Measurements from ENCODE around the gene POU5F1.

The POU5F1 gene

DNA sequence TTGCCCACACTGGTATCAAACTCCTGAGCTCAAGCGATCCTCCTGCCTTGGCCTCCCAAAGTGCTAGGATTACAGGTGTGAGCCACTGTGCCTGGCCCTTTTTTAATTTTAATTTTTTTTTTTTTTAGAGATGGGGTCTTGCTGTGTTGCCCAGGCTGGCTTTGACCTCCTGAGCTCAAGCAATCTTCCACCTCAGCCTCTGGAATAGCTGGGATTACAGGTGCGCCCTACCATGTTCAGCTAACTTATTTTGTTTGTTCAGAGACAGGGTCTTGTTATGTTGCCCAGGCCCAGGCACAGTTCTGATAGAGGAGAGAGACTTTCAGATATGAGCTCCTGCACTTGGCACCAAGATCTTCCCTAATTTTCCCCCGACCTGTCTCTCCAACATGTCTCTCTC lies 39.7 kb downstream of the POU5F1 start:
- no peak for DNase-seq
- ChIA-PET CTCF (interaction anchor here (0.9 to 4.6 kb wide), 10 partner anchors 9 to 236 kb away, joined by 3 to 28 read pairs (median 5); partner anchors contain the start of gene PSORS1C1), POLR2A (no interaction called here)
- peaks cover 0 to under 1% (median 0%) of the 10 kb centered on the region in 5 experiments for H3K27me3 ChIP-seq (replicated peaks in 2 of 5; ENCODE audit: control insufficient read depth in 4 of 5, insufficient read depth in 5 of 5, low read length in 4 of 5)
- H3K27ac ChIP-seq (ENCODE audit: insufficient read depth in 1 of 2, low read depth in 1 of 2, low read length in 2 of 2, poor library complexity in 1 of 2, severe bottlenecking in 2 of 2) = no peak overlapping the region
- H3K36me3 ChIP-seq (ENCODE audit: control insufficient read depth in 4 of 4, insufficient read depth in 4 of 4, low read length in 3 of 4) = no peaks in the 10 kb centered on the region
- no peaks in the 10 kb centered on the region for H3K9me3 ChIP-seq (ENCODE audit: control extremely low read depth in 1 of 5, control insufficient read depth in 4 of 5, insufficient read depth in 2 of 5, low read depth in 1 of 5, low read length in 4 of 5)
- 100% methylated on average over 3 of the region's 3 CpGs for WGBS (ENCODE audit: insufficient coverage)
- peaks cover 0 to 5% (median 2%) of the 10 kb centered on the region in 4 experiments for H3K4me1 ChIP-seq (ENCODE audit: control extremely low read depth in 1 of 4, control insufficient read depth in 4 of 4, insufficient read depth in 4 of 4, low read length in 3 of 4)
- H3K4me3 ChIP-seq (ENCODE audit: control insufficient read depth in 1 of 7, extremely low read depth in 1 of 7, insufficient read depth in 4 of 7, low read depth in 2 of 7, low read length in 6 of 7) = no peak overlapping the region

DNA sequence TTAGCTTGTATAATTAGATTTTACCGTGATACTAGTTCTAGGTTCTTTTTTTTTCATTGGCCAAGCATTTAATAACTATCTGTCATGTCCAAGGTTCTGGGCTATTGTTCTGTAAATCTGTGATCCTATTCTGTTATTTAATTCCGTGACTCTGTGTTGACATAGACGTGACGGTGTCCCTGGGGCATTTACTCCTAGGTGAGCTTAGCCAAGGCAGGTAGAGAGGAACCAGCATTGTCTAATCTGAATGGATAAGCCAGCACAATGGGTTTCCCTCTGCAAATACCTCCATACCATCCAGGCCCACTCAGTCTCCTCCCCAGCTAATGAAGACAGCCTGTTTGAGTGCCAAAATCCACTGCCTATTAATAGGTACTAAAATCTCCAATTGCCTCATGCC lies 41.4 kb downstream of the POU5F1 start:
- 67% methylated on average over 3 of the region's 4 CpGs for WGBS (ENCODE audit: insufficient coverage)
- Histone ChIP-seq H3K9me3 (ENCODE audit: control extremely low read depth in 1 of 5, control insufficient read depth in 4 of 5, insufficient read depth in 2 of 5, low read depth in 1 of 5, low read length in 4 of 5) (no peaks in the 10 kb centered on the region), H3K36me3 (ENCODE audit: control insufficient read depth in 4 of 4, insufficient read depth in 4 of 4, low read length in 3 of 4) (no peaks in the 10 kb centered on the region), H3K27ac (ENCODE audit: insufficient read depth in 1 of 2, low read depth in 1 of 2, low read length in 2 of 2, poor library complexity in 1 of 2, severe bottlenecking in 2 of 2) (no peak overlapping the region), H3K4me1 (ENCODE audit: control extremely low read depth in 1 of 4, control insufficient read depth in 4 of 4, insufficient read depth in 4 of 4, low read length in 3 of 4) (peaks cover 0 to 16% (median 11%) of the 10 kb centered on the region in 4 experiments), H3K27me3 (replicated peaks in 2 of 5; ENCODE audit: control insufficient read depth in 4 of 5, insufficient read depth in 5 of 5, low read length in 4 of 5) (no peaks in the 10 kb centered on the region), H3K4me3 (ENCODE audit: control insufficient read depth in 1 of 7, extremely low read depth in 1 of 7, insufficient read depth in 4 of 7, low read depth in 2 of 7, low read length in 6 of 7) (no peak overlapping the region)
- CTCF ChIA-PET = interaction anchor here (0.6 to 2.2 kb wide), 15 partner anchors 8 to 248 kb away, joined by 3 to 8 read pairs (median 4); partner anchors contain the start of genes CCHCR1 and TCF19
- POLR2A ChIA-PET = no interaction called here
- no peak for DNase-seq

DNA sequence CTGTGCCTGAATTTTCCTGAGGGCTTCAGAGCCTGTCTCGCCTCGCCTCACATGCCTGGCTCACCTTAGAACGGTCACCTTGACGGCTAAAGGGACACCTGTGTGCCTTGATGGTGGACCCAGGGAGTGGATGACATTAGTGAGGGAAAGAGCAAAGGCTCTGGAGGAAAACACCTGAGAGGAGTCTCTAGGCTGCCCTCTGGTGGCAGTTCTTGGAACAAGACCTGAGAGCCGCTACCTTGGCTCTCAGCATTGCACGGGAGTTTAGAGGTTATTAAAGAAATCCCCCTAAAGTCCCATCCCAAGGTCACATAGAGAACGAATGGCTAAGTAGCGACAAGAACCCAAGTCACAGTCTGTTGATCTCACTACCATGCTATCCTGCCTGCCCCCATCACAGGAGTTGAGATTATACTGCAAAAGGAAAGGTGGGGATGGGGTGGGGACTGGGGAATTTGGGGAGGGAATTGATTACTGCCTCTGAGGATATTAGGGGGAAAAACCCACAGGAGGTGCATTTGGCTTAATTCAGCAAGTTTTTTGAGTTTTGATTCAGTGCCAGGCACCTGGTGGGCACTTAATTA lies 42.3 kb downstream of the POU5F1 start:
- ChIA-PET CTCF (interaction anchor here (0.7 to 4.7 kb wide), 8 partner anchors 9 to 215 kb away, joined by 3 to 36 read pairs (median 6); partner anchors contain the start of genes PSORS1C1 and PSORS1C2), POLR2A (no interaction called here)
- Histone ChIP-seq H3K27me3 (replicated peaks in 2 of 5; ENCODE audit: control insufficient read depth in 4 of 5, insufficient read depth in 5 of 5, low read length in 4 of 5) (no peaks in the 10 kb centered on the region), H3K4me1 (ENCODE audit: control extremely low read depth in 1 of 4, control insufficient read depth in 4 of 4, insufficient read depth in 4 of 4, low read length in 3 of 4) (peaks cover 0 to 16% (median 11%) of the 10 kb centered on the region in 4 experiments), H3K4me3 (ENCODE audit: control insufficient read depth in 1 of 7, extremely low read depth in 1 of 7, insufficient read depth in 4 of 7, low read depth in 2 of 7, low read length in 6 of 7) (no peak overlapping the region), H3K36me3 (ENCODE audit: control insufficient read depth in 4 of 4, insufficient read depth in 4 of 4, low read length in 3 of 4) (no peaks in the 10 kb centered on the region), H3K9me3 (ENCODE audit: control extremely low read depth in 1 of 5, control insufficient read depth in 4 of 5, insufficient read depth in 2 of 5, low read depth in 1 of 5, low read length in 4 of 5) (no peaks in the 10 kb centered on the region), H3K27ac (ENCODE audit: insufficient read depth in 1 of 2, low read depth in 1 of 2, low read length in 2 of 2, poor library complexity in 1 of 2, severe bottlenecking in 2 of 2) (no peak overlapping the region)
- peak; percentile 36 to 68 (median 53) for DNase-seq
- 32% methylated on average over 6 of the region's 8 CpGs for WGBS (ENCODE audit: insufficient coverage)

DNA sequence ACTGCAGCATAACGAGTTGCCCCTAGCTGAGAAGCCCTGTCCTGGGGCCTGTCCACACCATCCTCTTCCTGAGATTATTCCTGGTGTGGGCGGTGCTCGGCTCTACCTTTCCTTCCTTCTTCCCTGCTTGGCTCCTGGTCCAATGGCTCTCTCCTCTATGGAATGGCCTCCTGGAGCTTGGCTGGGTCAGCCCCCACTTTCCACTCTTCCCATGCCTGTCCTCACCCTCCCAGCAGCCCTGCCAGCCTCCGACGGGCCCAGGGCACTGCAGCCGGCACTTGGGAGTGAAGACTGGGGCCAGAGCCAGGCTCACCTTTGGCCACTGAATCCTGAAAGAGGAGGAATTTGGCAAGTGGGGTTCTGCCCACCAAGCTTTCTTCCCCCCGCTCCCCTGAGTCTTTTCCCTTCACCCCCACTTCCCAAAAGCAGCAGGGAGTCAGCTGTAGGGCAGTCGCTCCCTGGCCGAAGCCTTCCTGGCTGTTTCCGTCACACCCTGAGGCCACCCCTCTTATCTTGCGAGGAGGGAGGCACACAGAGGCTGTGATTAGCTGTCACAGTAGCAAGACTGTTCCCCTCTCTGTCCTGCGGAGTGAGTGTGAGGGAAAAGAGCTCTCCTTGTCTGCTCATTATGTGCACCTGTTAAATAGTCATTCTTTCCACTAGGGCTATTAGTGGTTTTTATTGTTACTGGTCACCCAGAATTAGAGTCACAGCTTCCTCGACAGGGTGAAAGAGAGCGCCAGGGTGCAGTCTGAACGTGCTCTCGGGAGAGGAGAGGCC lies 43.9 kb downstream of the POU5F1 start:
- no peaks in the 10 kb centered on the region for H3K27me3 ChIP-seq (replicated peaks in 2 of 5; ENCODE audit: control insufficient read depth in 4 of 5, insufficient read depth in 5 of 5, low read length in 4 of 5)
- H3K4me3 ChIP-seq (ENCODE audit: control insufficient read depth in 1 of 7, extremely low read depth in 1 of 7, insufficient read depth in 4 of 7, low read depth in 2 of 7, low read length in 6 of 7) = no peak overlapping the region
- ChIA-PET POLR2A (no interaction called here), CTCF (interaction anchor here (0.7 to 4.7 kb wide), 14 partner anchors 8 to 304 kb away, joined by 3 to 36 read pairs (median 4); partner anchors contain the start of genes C6orf15, PSORS1C1 and PSORS1C2)
- H3K9me3 ChIP-seq (ENCODE audit: control extremely low read depth in 1 of 5, control insufficient read depth in 4 of 5, insufficient read depth in 2 of 5, low read depth in 1 of 5, low read length in 4 of 5) = no peaks in the 10 kb centered on the region
- no peak overlapping the region for H3K27ac ChIP-seq (ENCODE audit: insufficient read depth in 1 of 2, low read depth in 1 of 2, low read length in 2 of 2, poor library complexity in 1 of 2, severe bottlenecking in 2 of 2)
- no peak for DNase-seq
- H3K4me1 ChIP-seq (ENCODE audit: control extremely low read depth in 1 of 4, control insufficient read depth in 4 of 4, insufficient read depth in 4 of 4, low read length in 3 of 4) = peaks cover 0 to 16% (median 11%) of the 10 kb centered on the region in 4 experiments
- 92% methylated on average over 14 of the region's 16 CpGs for WGBS (ENCODE audit: insufficient coverage)
- no peaks in the 10 kb centered on the region for H3K36me3 ChIP-seq (ENCODE audit: control insufficient read depth in 4 of 4, insufficient read depth in 4 of 4, low read length in 3 of 4)

DNA sequence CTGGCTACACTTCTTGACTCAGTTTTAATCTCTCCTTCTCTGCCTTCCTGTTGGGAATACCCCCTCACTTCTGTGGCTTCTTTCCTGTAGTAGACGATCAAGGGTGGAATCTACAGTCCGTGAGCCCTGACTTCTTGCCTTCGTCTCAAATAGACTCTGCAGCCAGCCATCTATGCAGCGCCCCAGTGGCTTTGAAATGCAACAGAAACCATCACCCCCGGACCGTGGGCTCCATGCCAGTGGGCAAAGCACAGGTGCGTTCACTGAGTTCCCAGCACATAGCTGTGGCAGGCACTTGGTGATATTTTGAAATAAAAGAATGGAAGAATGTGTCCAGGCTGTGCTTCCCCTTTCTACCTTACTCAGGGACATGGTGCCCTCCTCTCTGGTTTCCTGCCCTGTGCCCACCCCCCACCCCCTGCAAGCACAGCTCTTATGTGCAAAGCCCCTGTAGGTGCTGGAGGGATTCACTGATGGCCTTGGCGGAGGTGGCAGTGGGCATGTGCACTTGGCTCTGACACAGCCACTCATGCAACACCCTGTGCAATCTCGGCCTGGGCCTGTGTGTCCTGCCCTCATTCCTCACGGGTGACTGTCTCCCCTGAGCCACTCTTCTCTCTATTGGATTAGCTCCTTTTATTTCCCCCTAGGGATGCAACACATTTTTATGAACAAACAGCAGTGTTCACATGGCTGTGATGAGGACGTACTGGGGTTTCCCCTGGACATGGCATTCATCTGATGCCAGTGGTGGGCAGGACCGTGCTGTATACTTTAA lies 44.7 kb downstream of the POU5F1 start:
- Histone ChIP-seq H3K27me3 (replicated peaks in 2 of 5; ENCODE audit: control insufficient read depth in 4 of 5, insufficient read depth in 5 of 5, low read length in 4 of 5) (no peaks in the 10 kb centered on the region), H3K4me1 (ENCODE audit: control extremely low read depth in 1 of 4, control insufficient read depth in 4 of 4, insufficient read depth in 4 of 4, low read length in 3 of 4) (peaks cover 0 to 16% (median 11%) of the 10 kb centered on the region in 4 experiments), H3K4me3 (ENCODE audit: control insufficient read depth in 1 of 7, extremely low read depth in 1 of 7, insufficient read depth in 4 of 7, low read depth in 2 of 7, low read length in 6 of 7) (no peak overlapping the region), H3K36me3 (ENCODE audit: control insufficient read depth in 4 of 4, insufficient read depth in 4 of 4, low read length in 3 of 4) (no peaks in the 10 kb centered on the region), H3K9me3 (ENCODE audit: control extremely low read depth in 1 of 5, control insufficient read depth in 4 of 5, insufficient read depth in 2 of 5, low read depth in 1 of 5, low read length in 4 of 5) (no peaks in the 10 kb centered on the region), H3K27ac (ENCODE audit: insufficient read depth in 1 of 2, low read depth in 1 of 2, low read length in 2 of 2, poor library complexity in 1 of 2, severe bottlenecking in 2 of 2) (no peak overlapping the region)
- 75% methylated on average over 11 of the region's 12 CpGs for WGBS (ENCODE audit: insufficient coverage)
- POLR2A ChIA-PET = no interaction called here
- CTCF ChIA-PET = interaction anchor here (0.7 to 4.7 kb wide), 11 partner anchors 10 to 210 kb away, joined by 3 to 36 read pairs (median 5); partner anchors contain the start of genes C6orf15, PSORS1C1 and PSORS1C2
- peak in 2 of 3 donors; percentile 46 to 64 for DNase-seq

DNA sequence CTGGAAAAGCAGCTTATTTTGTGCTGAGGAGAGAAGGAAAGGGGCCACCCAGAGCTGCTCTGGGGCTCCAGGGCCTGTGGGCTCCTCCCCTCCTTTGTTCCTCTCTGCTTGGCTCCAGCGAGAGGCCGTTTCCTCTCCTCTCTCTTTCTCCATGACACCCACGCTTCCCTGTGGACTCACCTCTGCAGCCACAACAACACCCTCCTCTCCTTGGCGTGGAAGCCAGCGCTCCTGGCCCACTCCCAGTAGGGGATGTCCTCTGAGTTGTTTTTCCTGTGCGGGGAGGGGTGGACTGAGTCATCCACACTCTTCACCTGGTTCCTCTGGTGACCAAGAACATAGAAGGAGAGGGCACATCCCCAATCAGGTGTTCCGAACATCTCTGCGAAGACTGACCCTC lies 45.3 kb downstream of the POU5F1 start:
- 63% methylated on average over 5 of the region's 8 CpGs for WGBS (ENCODE audit: insufficient coverage)

More for the DNA sequence above, 45.3 kb downstream of the POU5F1 start:
- ChIA-PET CTCF (interaction anchor here (1.2 to 4.7 kb wide), 4 partner anchors 9 to 38 kb away, joined by 3 to 36 read pairs (median 11); partner anchors contain the start of genes PSORS1C1 and PSORS1C2), POLR2A (no interaction called here)
- Histone ChIP-seq H3K4me3 (ENCODE audit: control insufficient read depth in 1 of 7, extremely low read depth in 1 of 7, insufficient read depth in 4 of 7, low read depth in 2 of 7, low read length in 6 of 7) (no peak overlapping the region), H3K9me3 (ENCODE audit: control extremely low read depth in 1 of 5, control insufficient read depth in 4 of 5, insufficient read depth in 2 of 5, low read depth in 1 of 5, low read length in 4 of 5) (no peaks in the 10 kb centered on the region), H3K27me3 (replicated peaks in 2 of 5; ENCODE audit: control insufficient read depth in 4 of 5, insufficient read depth in 5 of 5, low read length in 4 of 5) (no peaks in the 10 kb centered on the region), H3K36me3 (ENCODE audit: control insufficient read depth in 4 of 4, insufficient read depth in 4 of 4, low read length in 3 of 4) (no peaks in the 10 kb centered on the region), H3K27ac (ENCODE audit: insufficient read depth in 1 of 2, low read depth in 1 of 2, low read length in 2 of 2, poor library complexity in 1 of 2, severe bottlenecking in 2 of 2) (no peak overlapping the region), H3K4me1 (ENCODE audit: control extremely low read depth in 1 of 4, control insufficient read depth in 4 of 4, insufficient read depth in 4 of 4, low read length in 3 of 4) (peaks cover 0 to 16% (median 11%) of the 10 kb centered on the region in 4 experiments)
- no peak for DNase-seq
